Activated naive CD8-positive, alpha-beta T cell (primary cell): ENCODE data around the gene SYNE1.
"Not testable (repeated sequence)": the region's sequence is repeated elsewhere in the genome, so short reads cannot be mapped to it uniquely, and the experiment has no call there.

Experiments used
- H3K27ac Mint-ChIP-seq: one replicate; pipeline ENCODE4 v1.8.0; 2021; ENCODE audit warnings: mixed read lengths
- H3K27me3 Mint-ChIP-seq: one replicate; pipeline ENCODE4 v1.8.0; 2021; ENCODE audit warnings: mixed read lengths
- H3K36me3 Mint-ChIP-seq: one replicate; pipeline ENCODE4 v1.8.0; 2021; ENCODE audit warnings: mixed read lengths
- H3K4me1 Mint-ChIP-seq: one replicate; pipeline ENCODE4 v1.8.0; 2021; ENCODE audit warnings: low read depth, mixed read lengths
- H3K4me3 Mint-ChIP-seq: one replicate; pipeline ENCODE4 v1.8.0; 2021; ENCODE audit warnings: mild to moderate bottlenecking, mixed read lengths
- H3K9me3 Mint-ChIP-seq: one replicate; pipeline ENCODE4 v1.8.0; 2021; ENCODE audit warnings: low read depth, mixed read lengths

SYNE1 gene

DNA sequence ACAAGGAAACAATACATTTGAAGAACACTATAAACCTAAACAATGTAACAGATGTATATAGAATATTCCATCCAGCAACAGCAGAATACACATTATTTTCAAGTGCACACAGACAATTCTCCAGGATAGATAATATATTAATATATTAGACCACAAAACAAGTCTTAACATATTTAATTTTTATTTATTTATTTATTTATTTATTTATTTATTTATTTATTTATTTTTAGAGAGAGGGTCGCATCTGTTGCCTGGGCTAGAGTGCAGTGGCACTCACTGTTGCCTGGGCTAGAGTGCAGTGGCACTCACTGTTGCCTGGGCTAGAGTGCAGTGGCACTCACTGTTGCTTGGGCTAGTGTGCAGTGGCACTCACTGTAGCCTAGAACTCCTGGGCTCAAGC, 78.4 kb downstream of the SYNE1 start:
- not testable (repeated sequence) for H3K27ac Mint-ChIP-seq, H3K27me3 Mint-ChIP-seq, H3K4me3 Mint-ChIP-seq, H3K36me3 Mint-ChIP-seq, H3K4me1 Mint-ChIP-seq
- peaks cover 24% of the 10 kb centered on the region for H3K9me3 Mint-ChIP-seq

DNA sequence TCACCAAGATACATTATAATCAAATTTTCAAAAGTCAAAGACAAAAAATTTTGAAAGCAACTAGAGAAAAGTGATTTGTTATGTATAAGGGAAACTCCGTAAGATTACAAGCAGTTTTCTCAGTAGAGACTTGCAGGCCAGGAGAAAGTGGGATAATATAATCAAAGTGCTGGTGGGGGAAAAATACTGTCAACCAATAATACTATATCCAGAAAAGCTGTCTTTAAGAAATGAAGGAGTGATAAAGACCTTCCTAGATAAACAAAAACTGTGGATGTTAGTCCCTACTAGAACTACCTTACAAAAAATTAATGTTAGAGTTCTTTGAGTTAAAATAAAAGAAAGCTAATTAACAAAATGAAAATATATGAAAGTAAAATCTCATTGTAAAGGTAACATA, 79.7 kb downstream of the SYNE1 start:
- no peaks in the 10 kb centered on the region for H3K4me1 Mint-ChIP-seq
- H3K27ac Mint-ChIP-seq, result no peak overlapping the region
- H3K9me3 Mint-ChIP-seq, result peaks cover 24% of the 10 kb centered on the region
- H3K4me3 Mint-ChIP-seq, result no peak overlapping the region
- peaks cover 4% of the 10 kb centered on the region for H3K27me3 Mint-ChIP-seq
- H3K36me3 Mint-ChIP-seq, result peaks cover 2% of the 10 kb centered on the region

DNA sequence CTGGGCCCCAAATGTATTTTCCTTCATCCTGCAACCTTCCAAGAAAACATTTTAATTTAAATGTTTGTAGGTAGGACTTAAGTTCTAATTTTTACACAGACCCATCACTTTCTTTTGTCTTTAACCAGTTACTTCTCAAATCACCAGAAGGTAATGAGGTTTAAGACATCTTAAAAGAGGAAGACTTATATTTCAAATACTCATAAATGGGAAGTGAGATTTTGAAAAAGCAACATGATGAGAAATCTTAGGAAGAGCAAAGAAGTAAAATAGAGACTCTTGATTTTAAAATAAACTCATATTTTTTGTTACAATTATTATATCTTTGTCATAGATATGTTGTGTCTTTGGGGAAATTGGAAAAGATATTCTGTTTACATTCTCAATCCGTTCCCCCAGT, 82.3 kb downstream of the SYNE1 start:
- Mint-ChIP-seq H3K9me3 (peaks cover 21% of the 10 kb centered on the region), H3K4me1 (no peaks in the 10 kb centered on the region), H3K4me3 (no peak overlapping the region), H3K27me3 (peaks cover 10% of the 10 kb centered on the region), H3K36me3 (peaks cover 2% of the 10 kb centered on the region), H3K27ac (no peak overlapping the region)

DNA sequence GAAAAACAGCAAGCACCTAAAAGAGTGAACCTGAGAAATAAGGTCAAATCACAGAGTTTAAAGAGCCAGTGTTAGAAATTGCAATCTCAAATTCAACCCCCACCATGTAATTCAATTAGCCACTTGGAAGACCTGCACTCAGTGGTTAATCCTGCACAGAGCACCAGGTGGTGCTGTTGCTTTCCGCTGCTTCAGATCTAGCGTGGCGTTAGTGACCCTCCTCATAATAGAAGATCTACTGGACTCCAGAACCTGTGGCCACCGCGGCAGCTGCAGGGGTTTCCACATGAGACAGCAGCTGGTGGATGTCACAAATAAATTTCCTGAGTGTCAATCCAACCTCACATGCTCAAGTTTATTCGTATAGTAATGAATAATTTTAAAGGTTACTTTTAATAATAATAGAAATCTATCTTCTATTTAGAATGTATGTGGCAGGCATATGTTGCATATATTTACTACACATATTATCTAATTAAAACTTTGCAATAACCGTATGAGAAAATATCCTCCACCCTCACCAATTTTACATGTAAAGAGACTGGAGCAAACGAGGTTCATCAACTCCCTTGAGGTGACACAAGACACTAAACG, 84.4 kb downstream of the SYNE1 start:
- Mint-ChIP-seq H3K9me3 (peaks cover 12% of the 10 kb centered on the region), H3K27ac (no peak overlapping the region), H3K27me3 (peaks cover 10% of the 10 kb centered on the region)

DNA sequence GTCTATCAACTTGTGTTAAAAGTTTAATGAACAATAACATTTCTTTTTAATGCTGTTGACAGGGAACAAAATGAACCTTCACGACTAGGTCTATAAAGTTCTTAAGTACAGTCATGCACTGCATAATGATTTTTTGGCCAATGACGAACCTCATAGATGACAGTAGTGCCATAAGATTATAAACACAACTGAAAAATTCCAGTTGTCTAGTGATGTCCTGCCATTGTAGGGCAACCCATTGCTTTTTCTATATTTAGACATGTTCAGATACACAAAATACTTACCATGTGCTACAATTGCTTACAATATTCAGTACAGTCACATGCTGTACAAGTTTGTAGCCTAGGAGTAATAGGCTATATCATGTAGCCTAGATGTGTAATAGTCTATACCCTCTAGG, 93.6 kb downstream of the SYNE1 start:
- Mint-ChIP-seq H3K27me3 (no peaks in the 10 kb centered on the region), H3K4me3 (no peak overlapping the region), H3K36me3 (no peaks in the 10 kb centered on the region), H3K9me3 (peaks cover 3% of the 10 kb centered on the region), H3K27ac (no peak overlapping the region), H3K4me1 (no peaks in the 10 kb centered on the region)

More for the DNA sequence above, 84.4 kb downstream of the SYNE1 start:
- no peak overlapping the region for H3K4me3 Mint-ChIP-seq
- H3K36me3 Mint-ChIP-seq, result peaks cover 2% of the 10 kb centered on the region
- no peaks in the 10 kb centered on the region for H3K4me1 Mint-ChIP-seq

DNA sequence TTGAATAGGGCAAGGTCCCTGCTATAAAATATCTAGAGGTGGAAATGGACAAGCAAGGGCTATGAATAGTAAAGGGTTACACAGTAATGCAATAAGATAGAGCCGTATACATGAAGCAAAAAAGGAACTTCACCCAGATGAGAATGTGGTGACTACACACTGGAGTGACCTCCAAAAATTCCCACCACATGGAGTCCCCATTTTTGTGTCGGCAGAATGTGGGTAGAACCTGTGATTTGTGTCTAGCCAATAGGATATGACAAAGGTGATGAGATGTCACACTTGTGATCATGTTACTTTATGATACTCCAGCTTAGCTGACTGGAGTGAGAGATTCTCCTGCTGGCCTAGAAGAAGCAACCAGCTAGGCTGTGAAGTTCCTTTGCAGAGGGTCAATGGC, 96.8 kb downstream of the SYNE1 start:
- H3K4me1 Mint-ChIP-seq, result no peaks in the 10 kb centered on the region
- no peak overlapping the region for H3K4me3 Mint-ChIP-seq
- H3K36me3 Mint-ChIP-seq, result no peaks in the 10 kb centered on the region
- H3K27ac Mint-ChIP-seq, result no peak overlapping the region
- peaks cover 4% of the 10 kb centered on the region for H3K27me3 Mint-ChIP-seq
- no peaks in the 10 kb centered on the region for H3K9me3 Mint-ChIP-seq

DNA sequence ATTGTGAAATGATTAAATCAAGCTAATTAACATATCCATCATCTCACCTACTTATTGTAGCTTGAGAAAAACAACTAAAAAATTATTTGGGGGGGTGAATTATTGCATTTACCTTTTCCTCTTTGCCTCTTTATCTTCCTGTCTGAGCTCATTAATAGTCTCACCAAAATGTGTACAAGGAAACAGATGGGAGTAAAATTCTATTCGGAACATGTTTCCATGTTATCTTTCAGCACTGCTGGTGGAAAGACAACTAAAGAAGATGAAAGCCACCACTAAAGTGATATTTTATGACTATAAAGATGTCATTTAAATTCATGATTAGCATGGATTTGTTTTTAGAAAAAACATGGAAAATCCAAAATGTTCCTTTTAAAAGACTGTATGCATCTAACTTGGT, 102.6 kb downstream of the SYNE1 start:
- H3K4me3 Mint-ChIP-seq, result no peak overlapping the region
- H3K27me3 Mint-ChIP-seq, result peaks cover 7% of the 10 kb centered on the region
- no peaks in the 10 kb centered on the region for H3K9me3 Mint-ChIP-seq
- H3K27ac Mint-ChIP-seq, result no peak overlapping the region
- H3K4me1 Mint-ChIP-seq, result no peaks in the 10 kb centered on the region
- no peaks in the 10 kb centered on the region for H3K36me3 Mint-ChIP-seq

DNA sequence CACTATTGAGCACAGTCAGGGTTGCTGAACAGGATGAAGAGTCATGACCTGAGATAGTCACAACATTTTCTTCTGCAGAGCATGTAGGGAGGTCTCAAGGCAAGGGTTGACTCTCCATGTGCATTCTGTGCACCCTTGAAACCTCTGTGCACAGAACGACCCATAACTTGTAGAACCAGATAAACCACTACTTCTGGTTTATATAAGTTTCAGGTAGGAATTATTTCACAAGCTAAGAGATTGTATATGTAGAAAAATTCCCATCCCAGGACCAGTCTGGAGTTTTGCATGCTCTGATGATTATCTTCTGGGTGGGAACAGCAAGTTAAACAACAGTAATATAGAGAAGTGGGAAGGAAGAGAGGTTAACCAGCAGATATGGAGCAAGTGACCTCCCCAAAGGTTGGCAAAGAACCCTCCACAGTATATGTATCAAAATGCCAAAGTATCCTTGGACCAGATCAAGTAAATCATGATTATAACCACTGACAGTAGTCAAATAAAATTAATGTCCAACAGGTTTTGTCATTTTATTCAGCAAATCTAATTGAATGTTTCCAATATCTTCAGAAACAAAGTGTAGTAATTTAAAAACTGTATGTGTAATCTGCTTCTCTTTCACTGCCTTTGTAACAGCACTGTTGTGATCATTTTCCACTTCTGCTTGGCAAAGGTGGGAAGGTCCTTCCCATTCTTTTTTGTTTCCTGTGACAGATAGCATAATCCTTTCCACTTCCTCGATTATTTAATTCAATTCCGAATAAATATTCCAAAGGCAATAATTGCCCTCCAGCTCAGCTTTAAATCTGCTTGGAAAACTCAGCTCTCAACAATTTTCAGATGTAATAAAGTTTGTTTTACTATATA, 104.4 kb downstream of the SYNE1 start:
- H3K36me3 Mint-ChIP-seq, result no peaks in the 10 kb centered on the region
- peaks cover 9% of the 10 kb centered on the region for H3K27me3 Mint-ChIP-seq
- no peak overlapping the region for H3K4me3 Mint-ChIP-seq
- no peaks in the 10 kb centered on the region for H3K4me1 Mint-ChIP-seq
- no peak overlapping the region for H3K27ac Mint-ChIP-seq
- H3K9me3 Mint-ChIP-seq, result no peaks in the 10 kb centered on the region

DNA sequence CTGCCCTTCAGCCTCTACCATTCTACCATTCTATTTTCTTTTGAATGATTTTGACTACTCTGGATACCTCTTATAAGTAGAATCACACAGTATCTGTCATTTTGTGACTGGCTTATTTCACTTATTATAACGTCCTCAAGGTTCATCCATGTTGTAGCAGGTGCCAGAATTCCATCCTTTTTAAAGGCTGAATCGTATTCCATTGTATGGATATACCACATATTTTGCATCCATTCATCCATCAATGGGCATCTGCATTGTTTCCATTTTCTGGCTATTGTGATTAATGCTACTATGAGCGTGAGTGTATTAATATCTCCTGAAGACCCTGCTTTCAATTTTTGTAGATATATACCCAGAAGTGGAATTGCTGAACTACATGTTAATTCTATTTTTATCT, 105.5 kb downstream of the SYNE1 start:
- H3K9me3 Mint-ChIP-seq, result no peaks in the 10 kb centered on the region
- H3K36me3 Mint-ChIP-seq, result no peaks in the 10 kb centered on the region
- peaks cover 8% of the 10 kb centered on the region for H3K27me3 Mint-ChIP-seq
- no peaks in the 10 kb centered on the region for H3K4me1 Mint-ChIP-seq
- H3K4me3 Mint-ChIP-seq, result no peak overlapping the region
- H3K27ac Mint-ChIP-seq, result no peak overlapping the region

DNA sequence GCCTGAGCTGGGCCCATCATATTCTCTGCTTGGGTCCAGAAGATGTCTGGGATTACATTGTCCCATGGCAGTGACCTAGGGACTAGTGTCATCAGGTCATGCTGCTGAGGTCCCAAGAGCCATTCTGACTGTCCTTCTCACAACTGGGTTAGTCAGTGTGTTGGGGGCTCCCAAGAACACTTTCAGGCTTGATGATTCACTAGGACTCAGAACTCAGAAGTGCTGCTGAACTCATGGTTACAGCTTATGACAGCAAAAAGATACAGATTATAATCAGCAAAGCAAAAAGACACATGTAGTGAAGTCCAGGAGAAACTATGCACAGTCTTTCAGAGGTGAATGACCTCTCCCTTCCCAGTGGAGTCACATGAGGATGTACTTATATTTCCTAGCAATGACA, 107.8 kb downstream of the SYNE1 start:
- Mint-ChIP-seq H3K27ac (no peak overlapping the region), H3K27me3 (peaks cover 6% of the 10 kb centered on the region), H3K36me3 (no peaks in the 10 kb centered on the region), H3K9me3 (no peaks in the 10 kb centered on the region), H3K4me1 (no peaks in the 10 kb centered on the region), H3K4me3 (no peak overlapping the region)

DNA sequence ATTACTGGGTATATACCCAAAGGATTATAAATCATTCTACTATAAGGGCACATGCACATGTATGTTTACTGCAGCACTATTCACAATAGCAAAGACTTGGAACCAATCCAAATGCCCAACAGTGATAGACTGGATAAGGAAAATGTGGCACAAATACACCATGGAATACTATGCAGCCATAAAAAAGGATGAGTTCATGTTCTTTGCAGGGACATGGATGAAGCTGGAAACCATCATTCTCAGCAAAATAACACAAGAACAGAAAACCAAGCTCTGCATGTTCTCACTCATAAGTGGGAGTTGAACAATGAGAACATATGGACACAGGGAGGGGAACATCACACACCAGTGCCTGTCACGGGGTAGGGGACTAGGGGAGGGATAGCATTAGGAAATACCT, 123.0 kb downstream of the SYNE1 start:
- not testable (repeated sequence) for H3K9me3 Mint-ChIP-seq, H3K36me3 Mint-ChIP-seq, H3K4me1 Mint-ChIP-seq, H3K27me3 Mint-ChIP-seq, H3K27ac Mint-ChIP-seq, H3K4me3 Mint-ChIP-seq

DNA sequence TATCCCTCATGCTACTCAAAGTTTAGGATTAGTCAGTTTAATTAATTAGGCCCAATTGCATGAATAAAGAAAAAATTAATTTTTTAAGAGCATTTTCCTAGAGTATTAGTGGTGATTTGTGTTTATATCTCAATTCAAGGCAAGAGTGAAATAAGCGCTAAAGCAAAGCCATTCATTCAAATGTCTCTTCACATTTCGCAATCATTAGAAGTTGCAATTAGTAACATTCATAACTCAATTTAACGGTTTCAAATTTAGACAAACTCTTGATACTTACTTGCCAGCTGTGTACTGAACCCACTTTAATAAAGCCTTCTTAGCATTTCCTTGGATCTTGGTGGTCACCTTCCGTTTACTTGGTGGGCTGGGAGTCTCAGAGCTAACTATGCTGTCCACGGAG, 127.2 kb downstream of the SYNE1 start:
- Mint-ChIP-seq H3K27ac (no peak overlapping the region), H3K9me3 (no peaks in the 10 kb centered on the region), H3K4me3 (no peak overlapping the region), H3K36me3 (no peaks in the 10 kb centered on the region), H3K4me1 (no peaks in the 10 kb centered on the region), H3K27me3 (peaks cover 4% of the 10 kb centered on the region)

DNA sequence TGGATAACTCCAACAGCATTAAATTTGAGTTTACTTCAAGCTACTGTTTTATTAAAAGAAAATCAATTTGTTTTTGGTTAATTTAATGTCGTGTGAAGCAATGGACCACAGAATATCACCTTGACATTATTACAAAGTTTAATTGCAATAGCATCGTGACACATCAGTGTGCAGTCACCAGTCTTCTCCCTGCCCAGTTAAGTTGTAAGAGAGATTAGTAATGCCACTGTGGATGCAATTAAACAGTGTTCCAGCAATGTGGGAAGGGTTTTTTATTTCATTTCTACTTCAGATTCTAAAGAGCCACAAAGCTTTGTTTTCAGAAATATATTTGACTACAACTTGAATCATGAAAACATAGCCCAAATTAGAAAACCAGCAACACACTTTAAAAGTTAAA, 128.7 kb downstream of the SYNE1 start:
- Mint-ChIP-seq H3K27me3 (no peaks in the 10 kb centered on the region), H3K9me3 (no peaks in the 10 kb centered on the region), H3K36me3 (no peaks in the 10 kb centered on the region)

DNA sequence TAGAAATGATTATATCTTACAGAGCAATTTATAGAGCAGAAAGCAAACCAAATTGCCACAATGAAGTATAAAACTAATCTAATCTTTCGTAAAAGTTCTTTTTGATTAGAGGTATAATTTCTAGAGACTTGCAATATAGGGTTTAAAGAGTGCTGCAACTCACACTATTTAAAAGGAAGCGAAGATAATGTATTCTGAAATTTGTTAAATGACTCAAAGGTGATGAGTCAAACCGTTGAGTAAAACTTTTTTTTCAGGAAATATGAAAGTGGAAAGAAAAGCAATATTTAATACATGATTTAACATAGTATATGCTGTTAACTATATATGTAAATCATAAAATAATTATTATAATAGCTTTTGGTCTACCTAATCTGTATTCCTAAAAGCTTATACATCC, 133.6 kb downstream of the SYNE1 start:
- Mint-ChIP-seq H3K4me1 (no peaks in the 10 kb centered on the region), H3K27me3 (no peaks in the 10 kb centered on the region), H3K27ac (no peak overlapping the region), H3K4me3 (no peak overlapping the region), H3K36me3 (no peaks in the 10 kb centered on the region), H3K9me3 (no peaks in the 10 kb centered on the region)

More for the DNA sequence above, 128.7 kb downstream of the SYNE1 start:
- no peak overlapping the region for H3K27ac Mint-ChIP-seq
- no peak overlapping the region for H3K4me3 Mint-ChIP-seq
- H3K4me1 Mint-ChIP-seq, result no peaks in the 10 kb centered on the region

DNA sequence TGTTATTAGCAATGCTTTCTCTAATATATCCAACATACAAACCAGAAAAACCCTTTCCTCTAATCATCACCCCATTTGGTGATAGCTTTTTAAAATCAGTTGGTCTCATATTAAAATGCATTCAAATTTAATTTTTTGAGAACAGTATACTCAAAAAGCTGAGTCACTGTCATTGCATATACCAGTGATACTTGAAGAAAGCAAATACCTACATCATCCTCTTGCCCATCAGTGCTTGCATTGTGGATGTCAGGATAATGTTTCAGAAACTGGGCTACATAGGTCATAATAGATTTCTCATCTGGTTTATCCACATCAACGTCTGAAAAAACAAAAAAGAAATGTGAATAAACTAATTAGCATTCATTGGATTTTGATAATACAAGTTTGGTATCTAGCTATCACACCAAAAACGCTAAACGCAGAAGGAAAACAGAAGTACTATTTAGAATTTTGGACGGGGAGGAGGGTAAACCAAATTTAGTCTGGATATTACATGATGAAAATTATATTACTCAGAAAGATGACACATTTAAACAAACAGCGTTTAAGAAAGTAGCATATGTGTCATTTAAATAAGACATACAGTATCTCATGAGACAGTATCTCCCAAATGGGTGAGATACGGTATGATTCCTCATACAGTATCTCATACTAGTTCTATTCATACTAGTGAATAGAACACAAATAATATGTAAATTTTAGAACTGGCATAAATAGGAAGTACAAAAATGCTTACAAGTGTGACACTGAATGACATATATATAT, 134.6 kb downstream of the SYNE1 start:
- H3K27me3 Mint-ChIP-seq, result no peaks in the 10 kb centered on the region
- H3K9me3 Mint-ChIP-seq, result no peaks in the 10 kb centered on the region
- no peak overlapping the region for H3K4me3 Mint-ChIP-seq
- no peaks in the 10 kb centered on the region for H3K4me1 Mint-ChIP-seq
- H3K36me3 Mint-ChIP-seq, result no peaks in the 10 kb centered on the region
- H3K27ac Mint-ChIP-seq, result no peak overlapping the region
